Stimulated activated CD8-positive, alpha-beta memory T cell treated with anti-CD3 and anti-CD28 coated beads, Interleukin-12 subunit alpha, Interleukin-12 subunit beta, amount 100 ng/mL, for 1 hour (primary cell): ENCODE measurements around the gene USP6NL.
"Not testable (repeated sequence)": the region's sequence is repeated elsewhere in the genome, so short reads cannot be mapped to it uniquely, and the experiment has no call there.

Experiments used
- DNase-seq: peaks from one replicate; pipeline ENCODE4 v3.0.0-alpha.2; 2020; ENCODE audit warnings: low read depth

The USP6NL gene

DNA sequence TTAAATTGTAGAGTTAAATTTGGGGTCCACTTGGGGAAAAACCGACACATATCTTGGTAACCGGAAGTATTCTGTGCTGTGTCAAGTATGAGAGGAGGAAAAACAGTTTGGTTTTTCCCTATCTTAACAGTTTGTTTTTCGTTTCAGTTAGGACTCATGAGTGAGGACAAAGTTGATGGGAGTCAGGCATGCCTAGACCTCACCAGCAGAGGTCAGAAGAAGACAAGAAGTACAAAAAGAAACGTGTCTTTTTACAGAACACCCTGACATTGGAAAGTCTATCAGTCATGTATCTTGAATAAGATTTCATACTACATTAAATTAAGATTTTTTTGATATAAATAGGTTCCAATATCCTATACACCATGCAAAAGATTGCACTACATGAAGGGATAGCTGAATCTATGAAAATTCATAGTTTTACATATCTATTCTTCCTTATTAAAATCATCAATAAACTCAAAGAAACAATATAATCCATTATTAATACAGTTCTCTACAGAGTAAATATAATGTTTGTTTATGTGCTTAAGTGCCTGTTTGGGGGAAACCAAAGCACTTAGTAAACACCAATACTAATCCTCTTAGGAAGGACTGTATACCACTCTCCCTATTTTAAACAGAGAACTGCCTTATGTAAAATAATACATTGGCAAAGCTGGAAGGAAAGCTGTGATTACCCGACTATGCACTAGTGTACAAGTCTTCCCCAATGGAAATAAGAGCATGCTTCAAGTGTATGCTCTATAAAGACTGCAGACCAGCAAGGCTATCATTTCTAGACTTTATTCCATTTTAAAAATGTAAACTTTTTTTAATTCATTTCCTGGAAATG lies 95.6 kb downstream of the USP6NL start:
- no peak for DNase-seq

DNA sequence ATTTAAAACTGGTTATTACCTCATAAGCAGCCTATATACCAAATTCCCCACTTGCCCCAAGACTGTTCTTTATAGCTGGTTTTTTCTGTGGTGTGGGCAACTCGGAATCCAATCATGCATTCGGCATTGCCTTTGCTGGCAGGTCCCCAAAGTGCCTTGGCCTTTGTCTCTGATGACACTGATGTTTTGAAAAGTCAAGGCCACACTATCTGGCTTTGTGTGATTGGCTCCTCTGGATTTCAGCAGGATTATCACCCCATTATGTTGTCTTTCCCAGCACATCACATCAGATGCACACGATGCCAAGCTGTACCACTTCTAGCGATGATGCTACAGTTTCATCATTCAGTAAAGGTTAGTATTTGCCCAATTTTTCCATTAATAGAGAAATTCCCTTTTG lies 97.7 kb downstream of the USP6NL start:
- DNase-seq, result no peak

DNA sequence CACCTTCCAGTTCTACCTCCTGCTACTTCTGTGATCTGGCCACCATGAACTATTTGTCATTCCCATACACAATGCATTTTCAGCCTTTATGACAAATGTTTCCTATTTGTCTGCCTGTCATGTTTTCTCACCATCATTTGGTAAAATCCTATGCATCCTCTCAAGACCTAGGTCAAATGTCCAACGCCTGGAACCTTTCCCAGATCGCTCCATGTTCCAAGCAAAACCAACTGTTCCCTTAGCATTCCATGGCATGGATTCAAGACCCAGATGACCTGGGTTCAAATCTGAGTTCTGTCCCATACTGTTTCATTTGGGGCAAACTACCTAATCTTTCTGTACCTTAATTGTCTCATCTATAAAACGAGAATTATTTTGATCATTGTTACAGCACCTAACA lies 98.9 kb downstream of the USP6NL start:
- DNase-seq, result no peak

DNA sequence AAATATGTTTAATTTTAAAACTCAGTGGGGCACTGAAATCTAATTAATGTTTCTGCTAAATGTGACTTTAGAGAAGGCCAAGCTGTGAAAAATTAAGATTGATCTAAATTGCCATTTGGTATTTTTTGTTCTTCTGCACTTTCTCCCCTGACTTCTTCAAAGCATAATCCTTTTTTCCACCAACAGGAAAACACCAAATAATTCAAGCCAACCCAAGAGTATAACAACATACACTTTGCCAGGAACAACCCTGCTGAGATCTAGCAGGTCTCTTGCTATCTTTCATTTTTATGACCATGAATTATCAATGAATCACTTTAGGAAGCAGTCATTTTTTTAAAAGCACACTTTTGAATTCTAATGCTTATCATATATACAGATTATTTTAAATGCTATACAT lies 100.1 kb downstream of the USP6NL start:
- no peak for DNase-seq

DNA sequence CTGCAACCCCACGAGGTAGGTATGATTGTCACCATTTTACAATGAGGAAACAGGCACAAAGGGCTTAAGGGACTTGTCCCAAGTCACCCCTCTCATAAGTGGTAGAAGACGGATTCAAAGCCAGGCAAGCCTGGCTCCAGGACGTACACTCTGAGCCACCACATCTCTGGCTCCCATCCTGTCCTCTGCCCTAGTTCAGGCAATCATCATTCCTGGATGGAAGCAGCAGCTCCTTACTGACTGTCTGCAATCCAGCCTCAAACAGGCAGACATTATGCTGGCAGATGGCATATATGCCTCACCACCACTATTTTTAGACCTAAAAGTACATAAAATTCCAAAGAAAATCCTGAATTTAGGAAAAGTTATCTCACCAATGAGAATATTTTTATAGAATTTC lies 100.7 kb downstream of the USP6NL start:
- DNase-seq, result no peak

DNA sequence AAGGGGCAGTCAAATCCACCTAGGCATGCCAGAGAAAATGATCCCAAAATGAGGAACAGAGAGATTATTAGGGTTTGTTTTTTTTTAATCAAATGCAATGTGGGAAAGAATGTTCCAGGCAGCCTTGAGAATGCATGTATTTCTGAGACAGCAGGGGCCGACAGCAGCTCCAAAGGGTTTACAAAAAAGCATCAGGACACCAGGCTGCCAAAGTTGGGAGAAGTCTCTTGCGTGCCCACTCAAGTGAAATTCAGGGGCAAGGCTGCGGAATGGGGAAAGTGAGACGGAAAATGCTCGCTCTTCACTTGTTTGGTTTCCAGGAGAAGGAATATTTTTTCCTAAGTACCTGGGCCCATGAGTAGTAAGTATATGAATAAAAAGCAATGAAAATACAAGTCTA lies 101.2 kb downstream of the USP6NL start:
- no peak for DNase-seq

DNA sequence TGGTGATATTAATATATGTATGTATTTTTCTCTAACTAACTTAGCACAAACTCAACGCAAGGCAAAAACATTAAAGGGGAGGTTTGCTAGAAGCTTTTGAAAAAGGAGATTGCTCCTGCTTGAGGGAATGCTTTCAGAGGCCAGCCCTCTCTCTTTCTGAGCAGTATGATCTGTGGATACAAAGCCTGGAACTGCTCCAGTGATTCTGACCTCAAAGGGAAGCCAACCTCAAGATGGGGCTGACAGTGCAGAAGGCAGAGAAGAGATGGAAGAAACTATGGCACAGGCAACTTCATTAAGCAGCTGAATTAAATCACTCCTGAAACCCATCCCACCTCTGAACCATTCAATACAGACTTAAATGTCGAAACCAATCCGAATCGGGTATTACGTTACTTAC lies 102.4 kb downstream of the USP6NL start:
- no peak for DNase-seq

DNA sequence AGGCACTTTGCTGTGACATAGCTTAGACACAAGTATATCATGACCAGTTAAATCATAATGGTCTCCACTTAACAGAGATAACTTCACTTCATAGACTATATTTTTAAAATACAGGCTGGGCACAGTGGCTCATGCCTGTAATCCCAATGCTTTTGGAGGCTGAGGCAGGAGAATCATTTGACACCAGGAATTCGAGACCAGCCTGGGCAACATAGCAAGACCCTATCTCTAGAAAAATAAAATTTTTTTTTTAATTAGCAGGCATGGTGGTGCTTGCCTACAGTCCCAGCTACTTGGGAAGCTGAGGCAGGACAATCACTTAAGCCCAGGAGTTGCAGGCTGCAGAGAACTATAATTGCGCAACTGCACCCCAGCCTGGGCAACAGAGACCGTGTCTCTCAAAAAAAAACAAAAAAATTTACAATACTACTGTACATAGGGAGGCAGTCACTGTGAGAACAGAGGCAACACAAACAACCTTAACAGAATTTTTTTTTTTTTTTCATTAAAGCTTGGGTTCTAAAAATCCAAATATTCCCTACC lies 105.1 kb downstream of the USP6NL start:
- no peak for DNase-seq

DNA sequence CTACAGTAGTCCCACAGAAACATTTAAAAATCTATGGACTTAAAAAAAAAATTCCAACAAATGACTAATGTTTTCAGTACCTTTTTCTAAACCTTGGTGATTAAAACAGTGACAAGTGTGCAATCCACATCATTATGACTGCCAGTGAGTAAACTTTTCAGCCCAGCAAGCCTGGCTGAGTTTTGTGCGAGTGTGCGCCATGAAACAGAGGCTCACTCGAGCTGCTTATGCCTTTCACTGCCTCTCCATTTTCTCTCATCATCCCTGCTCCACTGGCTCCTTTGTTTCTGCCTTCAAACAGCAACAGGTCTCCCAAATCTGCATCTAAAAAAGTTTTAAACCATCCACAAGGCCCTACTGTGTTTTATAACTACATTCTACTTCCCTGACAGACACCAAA lies 105.8 kb downstream of the USP6NL start:
- DNase-seq, result no peak

DNA sequence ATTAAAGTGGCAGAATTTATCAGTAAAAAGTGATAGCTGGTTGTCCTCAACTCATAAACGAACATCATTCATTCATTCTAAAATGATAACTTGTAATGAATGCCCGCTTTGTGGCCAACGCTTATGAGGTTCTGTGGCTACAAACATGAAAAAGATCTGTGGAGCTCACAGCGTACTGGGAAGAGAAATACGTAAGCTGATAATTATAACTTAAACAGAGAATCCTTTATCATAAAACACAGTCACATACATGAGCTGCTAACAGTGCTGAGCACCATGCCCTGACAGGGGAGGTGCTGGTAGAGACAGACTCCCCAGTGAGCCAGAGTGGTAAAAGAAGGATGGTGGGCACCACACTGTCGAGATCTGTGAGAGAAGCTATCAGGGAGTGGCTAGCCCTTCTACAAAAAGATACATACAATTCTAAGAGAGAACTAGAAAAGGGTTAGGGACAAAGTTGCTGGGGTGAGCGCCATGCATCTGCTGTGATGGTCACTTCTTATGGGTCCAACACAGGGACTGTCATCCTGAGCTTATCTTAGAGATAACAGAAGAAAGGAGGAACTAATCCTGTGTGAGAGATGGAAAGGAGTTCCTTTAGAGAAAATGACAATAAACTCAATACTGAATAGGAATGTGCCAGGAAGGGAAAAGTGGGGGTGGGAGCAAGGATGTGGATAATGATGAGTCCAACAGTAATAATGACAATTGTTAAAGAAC lies 106.7 kb downstream of the USP6NL start:
- no peak for DNase-seq

DNA sequence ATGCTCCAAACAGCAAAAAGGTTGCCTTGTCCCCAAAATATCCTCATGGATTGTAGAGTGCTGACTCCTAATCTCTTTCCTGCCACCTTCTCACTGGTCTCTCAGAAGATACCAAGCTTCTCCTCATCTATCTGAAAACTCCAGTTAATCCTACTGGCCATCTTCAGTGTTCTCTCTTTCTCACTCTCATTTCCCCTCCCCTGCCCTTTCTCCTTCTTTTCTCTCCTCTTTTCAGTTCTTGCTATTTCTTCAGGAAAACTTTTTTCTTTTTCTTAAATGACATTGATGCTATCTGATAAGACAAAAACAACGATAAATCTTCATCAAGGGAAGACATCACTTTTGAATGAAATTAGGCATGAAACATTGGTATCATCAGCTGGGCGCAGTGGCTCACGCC lies 109.8 kb downstream of the USP6NL start:
- no peak for DNase-seq

DNA sequence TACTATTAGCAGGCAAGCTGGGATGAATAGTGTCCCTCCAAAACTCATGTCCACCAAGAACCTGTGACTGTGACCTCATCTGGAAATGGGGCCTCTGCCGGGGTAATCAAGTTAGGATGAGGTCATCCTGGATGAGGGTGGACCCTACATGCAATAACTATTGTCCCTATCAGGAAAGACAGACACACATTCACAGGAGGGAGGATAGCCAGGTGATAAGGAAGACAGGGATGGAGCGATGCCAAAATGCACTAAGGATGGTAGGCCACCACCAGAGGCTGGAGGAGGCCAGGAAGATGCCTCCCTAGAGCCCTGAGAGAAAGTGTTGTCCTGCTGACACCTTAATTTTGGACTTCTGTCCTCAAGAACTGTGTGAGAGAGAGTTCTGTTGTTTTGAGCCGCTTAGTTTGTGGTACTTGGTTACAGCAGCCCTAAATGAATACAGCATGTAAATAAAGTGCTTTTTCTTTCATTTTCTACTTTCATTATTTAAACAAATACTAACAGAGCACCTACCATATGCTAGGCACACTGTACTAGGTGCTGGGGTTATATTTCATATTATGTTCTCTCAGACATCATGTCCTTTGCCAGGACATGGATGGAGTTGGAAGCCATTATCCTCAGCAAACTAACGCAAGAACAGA lies 111.9 kb downstream of the USP6NL start:
- DNase-seq, result no peak

DNA sequence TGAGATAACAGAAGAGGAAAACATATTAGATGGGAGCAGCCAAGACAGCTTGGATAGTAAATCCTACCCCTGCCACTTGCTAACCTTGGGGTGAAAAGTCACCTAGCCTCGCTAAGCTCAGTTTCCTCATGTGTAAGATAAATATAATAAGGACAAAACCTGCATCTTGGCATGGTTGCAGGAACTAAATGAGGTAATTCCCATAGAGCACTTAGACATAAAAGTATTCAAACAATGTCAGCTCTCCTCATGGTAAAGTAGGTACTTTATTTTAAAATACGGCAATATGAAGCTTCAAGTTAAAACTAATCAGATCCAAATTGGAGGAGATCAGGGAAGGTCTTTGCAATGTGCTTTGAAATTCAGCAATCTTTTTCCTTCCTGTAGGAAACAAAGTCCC lies 113.1 kb downstream of the USP6NL start:
- DNase-seq, result no peak

DNA sequence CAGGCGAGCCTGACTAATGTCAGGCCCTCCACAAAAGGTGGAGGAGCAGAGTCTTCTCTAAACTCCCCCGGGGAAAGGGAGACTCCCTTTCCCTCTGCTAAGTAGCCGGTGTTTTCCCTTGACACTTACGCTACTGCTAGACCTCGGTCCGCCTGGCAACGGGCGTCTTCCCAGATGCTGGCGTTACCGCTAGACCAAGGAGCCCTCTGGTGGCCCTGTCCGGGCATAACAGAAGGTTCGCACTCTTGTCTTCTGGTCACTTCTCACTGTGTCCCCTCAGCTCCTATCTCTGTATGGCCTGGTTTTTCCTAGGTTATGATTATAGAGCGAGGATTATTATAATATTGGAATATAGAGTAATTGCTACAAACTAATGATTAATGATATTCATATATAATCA lies 116.5 kb downstream of the USP6NL start:
- DNase-seq, result not testable (repeated sequence)

DNA sequence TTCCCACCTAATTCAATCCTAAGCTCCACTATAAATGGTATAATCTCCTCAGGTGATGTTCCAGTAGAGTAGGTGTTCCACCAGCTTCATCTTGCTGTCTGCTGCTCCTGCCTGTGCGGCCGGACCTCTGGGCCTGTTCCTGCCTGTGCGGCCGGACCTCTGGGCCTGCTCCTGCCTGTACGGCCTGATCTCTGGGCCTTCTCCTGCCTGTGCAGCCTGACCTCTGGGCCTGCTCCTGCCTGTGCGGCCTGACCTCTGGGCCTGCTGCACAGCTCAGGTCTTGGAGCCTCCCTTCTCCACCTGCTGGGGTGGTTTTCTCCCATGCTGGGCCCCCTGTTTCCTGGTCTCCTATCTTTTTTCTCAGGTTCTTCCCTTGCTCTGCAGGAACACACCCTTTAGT lies 117.8 kb downstream of the USP6NL start:
- no peak for DNase-seq

DNA sequence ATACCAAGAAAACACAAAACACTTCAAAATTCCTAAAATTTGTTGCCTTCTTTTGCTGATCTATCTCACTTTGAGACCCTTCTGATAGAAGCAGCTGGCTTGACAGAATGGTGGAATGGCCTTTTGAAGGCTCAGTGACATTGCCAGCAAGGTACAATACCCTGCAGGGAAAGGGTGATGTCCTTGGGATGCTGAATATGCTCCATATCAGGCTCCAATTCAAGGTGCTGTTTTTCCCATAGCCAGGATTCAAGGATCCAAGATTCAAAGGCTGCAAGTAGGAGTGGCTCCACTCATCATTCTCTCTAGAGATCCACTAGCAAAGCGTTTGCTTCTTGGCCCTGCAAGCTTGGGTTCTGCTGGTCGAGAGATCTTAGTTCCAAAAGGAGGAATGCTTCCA lies 120.4 kb downstream of the USP6NL start:
- no peak for DNase-seq

DNA sequence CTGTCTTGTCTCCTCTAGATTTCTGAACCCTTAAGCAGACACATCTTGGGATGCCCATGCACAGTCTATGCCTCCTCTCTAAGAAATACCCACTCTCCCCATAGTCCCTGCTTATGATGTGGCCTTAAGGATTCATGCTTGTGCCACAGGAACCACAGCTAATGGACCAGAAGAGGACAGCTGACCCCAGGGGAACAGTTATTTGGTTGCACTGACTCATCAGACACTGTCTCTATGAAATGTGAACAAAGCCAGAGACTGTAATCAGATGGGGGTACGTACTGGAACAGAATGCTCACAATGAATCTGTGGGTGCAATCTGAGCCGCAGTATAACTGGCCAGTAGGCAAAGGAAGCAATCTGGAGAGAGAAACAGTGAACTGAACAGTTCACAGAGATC lies 121.9 kb downstream of the USP6NL start:
- DNase-seq, result no peak

DNA sequence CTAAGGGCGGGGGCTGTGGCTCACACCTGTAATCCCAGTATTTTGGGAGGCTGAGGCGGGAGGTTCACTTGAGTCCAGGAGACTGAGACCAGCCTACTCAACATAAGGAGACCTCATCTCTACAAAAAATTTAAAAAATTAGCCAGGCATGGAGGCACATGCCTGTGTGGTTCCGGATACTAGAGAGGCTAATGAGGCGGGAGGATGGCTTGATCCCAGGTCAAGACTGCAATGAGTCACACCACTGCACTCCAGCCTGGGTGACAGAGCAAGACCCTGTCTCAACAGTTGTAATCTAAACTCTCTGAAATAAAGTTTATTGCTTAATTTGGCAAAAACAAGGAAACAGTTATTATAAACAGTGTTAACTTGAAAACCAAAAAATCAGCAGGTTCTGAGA lies 123.3 kb downstream of the USP6NL start:
- no peak for DNase-seq

DNA sequence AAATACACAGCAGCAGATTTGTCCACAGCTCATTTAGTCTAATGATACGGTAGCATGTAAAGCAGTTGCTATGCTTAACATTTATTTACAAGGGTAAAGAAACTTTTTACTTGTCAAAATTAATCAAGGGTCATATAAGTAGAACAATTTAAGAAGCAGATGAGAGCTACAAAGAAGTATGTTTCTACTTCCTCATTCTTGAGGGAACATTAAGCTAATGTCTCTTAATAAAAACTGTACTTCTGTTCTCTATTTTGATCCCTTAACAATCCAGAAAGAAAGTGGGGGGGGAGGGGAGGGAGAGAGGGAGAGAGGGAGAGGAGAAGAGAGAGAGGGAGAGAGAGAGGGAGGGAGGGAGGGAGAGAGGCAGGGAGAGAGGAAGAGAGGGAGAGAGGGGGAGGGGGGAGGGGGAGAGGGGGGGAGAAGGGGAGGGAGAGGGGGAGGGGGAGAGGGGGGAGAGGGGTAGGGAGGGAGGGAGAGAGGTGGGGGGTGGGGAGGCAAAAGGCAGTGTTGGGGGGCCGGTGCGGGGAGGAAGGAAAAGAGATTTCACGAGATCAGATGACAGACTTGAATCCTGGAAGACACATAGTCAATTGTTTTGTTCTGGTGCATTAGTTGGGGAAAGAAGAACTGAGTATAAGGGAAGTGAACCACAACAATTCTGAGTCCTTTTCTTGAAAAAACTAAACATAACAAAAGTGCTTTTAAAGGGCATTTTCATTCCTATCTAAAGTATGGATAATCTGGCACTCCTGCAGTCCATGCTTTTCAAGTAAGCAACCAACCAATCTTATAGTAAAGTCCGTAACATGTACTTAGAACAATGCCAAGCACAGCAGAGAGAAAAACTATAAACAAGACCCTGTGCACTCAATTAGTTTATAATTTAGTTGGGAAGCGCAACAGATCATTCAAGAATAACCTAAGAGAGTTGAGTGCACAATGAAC lies 128.0 kb downstream of the USP6NL start:
- no peak for DNase-seq

DNA sequence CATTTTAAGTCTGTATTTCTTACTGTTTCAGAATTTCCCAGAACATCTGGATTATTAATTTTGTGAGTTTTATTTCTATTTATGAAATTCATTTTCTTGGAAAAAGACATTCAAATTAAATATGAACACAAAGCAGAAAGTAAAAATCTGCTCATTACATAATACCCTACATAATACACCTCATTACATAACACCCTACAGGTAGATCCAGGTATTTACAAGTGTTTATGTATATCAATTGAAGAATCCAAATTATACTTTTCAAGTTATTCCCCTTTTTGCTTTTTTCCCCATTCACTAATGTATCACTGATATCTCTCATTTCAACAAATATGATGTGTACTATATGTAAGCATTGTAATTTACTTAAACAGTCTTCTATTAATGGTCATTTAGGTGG lies 129.1 kb downstream of the USP6NL start:
- DNase-seq, result no peak

DNA sequence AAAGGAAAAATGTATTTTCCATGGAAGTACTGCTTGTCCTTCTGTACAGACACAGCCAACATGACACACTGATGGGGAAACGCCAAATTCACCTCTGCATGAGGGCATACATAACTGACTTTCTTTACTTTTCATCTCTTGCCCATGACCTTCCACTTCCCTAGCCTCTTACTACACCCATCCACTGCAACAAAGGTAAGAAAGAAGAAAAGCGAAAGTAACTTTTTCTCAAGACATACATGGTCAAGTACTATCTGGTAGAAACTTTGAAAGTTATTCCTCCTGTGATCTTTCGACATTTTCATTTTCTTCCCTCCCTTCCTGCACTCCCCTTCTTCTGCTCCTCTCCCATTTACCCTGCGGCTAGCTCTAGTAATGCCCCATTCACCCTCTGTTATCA lies 130.8 kb downstream of the USP6NL start:
- no peak for DNase-seq

DNA sequence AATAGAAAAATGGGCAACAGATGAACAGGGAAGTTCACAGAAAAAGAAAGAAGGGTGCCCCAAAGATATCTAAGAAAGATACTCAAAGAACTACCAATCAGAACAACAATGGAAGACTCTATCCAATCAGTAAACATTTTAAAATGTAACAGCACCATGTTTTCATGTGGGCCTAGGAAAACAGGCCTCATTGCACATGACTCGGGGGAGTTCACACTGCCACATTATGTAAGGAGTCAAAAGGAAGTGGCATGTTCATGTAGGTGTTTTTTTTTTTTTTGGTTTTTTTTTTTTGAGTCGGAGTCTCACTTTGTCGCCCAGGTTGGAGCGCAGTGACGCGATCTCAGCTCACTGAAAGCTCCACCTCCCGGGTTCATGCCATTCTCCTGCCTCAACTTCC lies 132.2 kb downstream of the USP6NL start:
- no peak for DNase-seq
